ENCODE data around the gene PCSK7. TPM values are rescaled to one million over a fixed set of nuclear protein-coding genes. Genes with fewer than 3 reads are reported as not detected.
A peak's percentile ranks its signal among the peaks of the same experiment; 100 is the strongest.

PCSK7 gene
- total RNA-seq, 1 donor from 2014 or later = 154 TPM

GRCh38 chr11:117255966-117256365 is 24.1 kb upstream of the PCSK7 start:
- no peaks in the 10 kb centered on the region for H3K9me3 Mint-ChIP-seq
- H3K4me3 Mint-ChIP-seq (ENCODE audit: low read depth) = no peak overlapping the region
- H3K27me3 Mint-ChIP-seq (ENCODE audit: low read depth) = no peaks in the 10 kb centered on the region
- peaks cover 3% of the 10 kb centered on the region for H3K4me1 Mint-ChIP-seq (ENCODE audit: low read depth)
- no peak overlapping the region for H3K27ac Mint-ChIP-seq
- H3K36me3 Mint-ChIP-seq (ENCODE audit: low read depth) = peaks cover 16% of the 10 kb centered on the region
- no peak for DNase-seq (ENCODE audit: low spot score)
- intact Hi-C loops (cut with micrococcal nuclease) = no loop called here

GRCh38 chr11:117251506-117251905 is 19.6 kb upstream of the PCSK7 start:
- H3K4me3 Mint-ChIP-seq (ENCODE audit: low read depth) = no peak overlapping the region
- no peak for DNase-seq (ENCODE audit: low spot score)
- H3K36me3 Mint-ChIP-seq (ENCODE audit: low read depth) = peaks cover 30% of the 10 kb centered on the region
- H3K4me1 Mint-ChIP-seq (ENCODE audit: low read depth) = peaks cover 3% of the 10 kb centered on the region
- intact Hi-C loops (cut with micrococcal nuclease) = no loop called here
- H3K9me3 Mint-ChIP-seq = no peaks in the 10 kb centered on the region
- H3K27ac Mint-ChIP-seq = no peak overlapping the region
- H3K27me3 Mint-ChIP-seq (ENCODE audit: low read depth) = no peaks in the 10 kb centered on the region

- DNase-seq (ENCODE audit: low spot score) = no peak
- intact Hi-C loops (cut with micrococcal nuclease) = no loop called here
- H3K27ac Mint-ChIP-seq = no peak overlapping the region
- H3K9me3 Mint-ChIP-seq = no peaks in the 10 kb centered on the region
- H3K4me1 Mint-ChIP-seq (ENCODE audit: low read depth) = no peaks in the 10 kb centered on the region
- no peak overlapping the region for H3K4me3 Mint-ChIP-seq (ENCODE audit: low read depth)
- H3K36me3 Mint-ChIP-seq (ENCODE audit: low read depth) = peaks cover 37% of the 10 kb centered on the region
- H3K27me3 Mint-ChIP-seq (ENCODE audit: low read depth) = no peaks in the 10 kb centered on the region
Observed at GRCh38 chr11:117249571-117249970, 17.7 kb upstream of the PCSK7 start.

- Mint-ChIP-seq H3K4me1 (ENCODE audit: low read depth) (no peaks in the 10 kb centered on the region), H3K27ac (no peak overlapping the region), H3K9me3 (no peaks in the 10 kb centered on the region), H3K36me3 (ENCODE audit: low read depth) (peaks cover 39% of the 10 kb centered on the region), H3K4me3 (ENCODE audit: low read depth) (no peak overlapping the region), H3K27me3 (ENCODE audit: low read depth) (no peaks in the 10 kb centered on the region)
- no peak for DNase-seq (ENCODE audit: low spot score)
- intact Hi-C loops (cut with micrococcal nuclease) = no loop called here
Observed at GRCh38 chr11:117248341-117248740, 16.5 kb upstream of the PCSK7 start.

- H3K4me3 Mint-ChIP-seq (ENCODE audit: low read depth) = no peak overlapping the region
- no peak for DNase-seq (ENCODE audit: low spot score)
- no peak overlapping the region for H3K27ac Mint-ChIP-seq
- no peaks in the 10 kb centered on the region for H3K9me3 Mint-ChIP-seq
- H3K27me3 Mint-ChIP-seq (ENCODE audit: low read depth) = no peaks in the 10 kb centered on the region
- peaks cover 30% of the 10 kb centered on the region for H3K36me3 Mint-ChIP-seq (ENCODE audit: low read depth)
- peaks cover under 1% of the 10 kb centered on the region for H3K4me1 Mint-ChIP-seq (ENCODE audit: low read depth)
- intact Hi-C loops (cut with micrococcal nuclease) = no loop called here
Observed at GRCh38 chr11:117239295-117239694, 7.4 kb upstream of the PCSK7 start.

GRCh38 chr11:117238221-117238620 is 6.3 kb upstream of the PCSK7 start:
- Mint-ChIP-seq H3K36me3 (ENCODE audit: low read depth) (peaks cover 26% of the 10 kb centered on the region), H3K9me3 (no peaks in the 10 kb centered on the region), H3K4me1 (ENCODE audit: low read depth) (peaks cover 11% of the 10 kb centered on the region), H3K4me3 (ENCODE audit: low read depth) (no peak overlapping the region), H3K27ac (no peak overlapping the region), H3K27me3 (ENCODE audit: low read depth) (no peaks in the 10 kb centered on the region)
- intact Hi-C loops (cut with micrococcal nuclease) = no loop called here
- no peak for DNase-seq (ENCODE audit: low spot score)

- peaks cover 31% of the 10 kb centered on the region for H3K4me1 Mint-ChIP-seq (ENCODE audit: low read depth)
- H3K27ac Mint-ChIP-seq = peak overlapping the region; percentile 76
- no peaks in the 10 kb centered on the region for H3K27me3 Mint-ChIP-seq (ENCODE audit: low read depth)
- no peaks in the 10 kb centered on the region for H3K9me3 Mint-ChIP-seq
- intact Hi-C loops (cut with micrococcal nuclease) = loop anchor here (2.0 to 5.0 kb wide), 4 partner anchors 381 to 584 kb away; partner anchors contain the start of genes BUD13 and ZPR1
- peaks cover 30% of the 10 kb centered on the region for H3K36me3 Mint-ChIP-seq (ENCODE audit: low read depth)
- H3K4me3 Mint-ChIP-seq (ENCODE audit: low read depth) = peak overlapping the region; percentile 85
- DNase-seq (ENCODE audit: low spot score) = no peak
Observed at GRCh38 chr11:117232911-117233409, 1.1 kb upstream of the PCSK7 start.

- Mint-ChIP-seq H3K27me3 (ENCODE audit: low read depth) (no peaks in the 10 kb centered on the region), H3K36me3 (ENCODE audit: low read depth) (peaks cover 35% of the 10 kb centered on the region), H3K4me1 (ENCODE audit: low read depth) (peaks cover 31% of the 10 kb centered on the region), H3K27ac (peak within 1 kb of the TSS; percentile 100), H3K9me3 (no peaks in the 10 kb centered on the region), H3K4me3 (ENCODE audit: low read depth) (peak within 1 kb of the TSS; percentile 98)
- DNase-seq (ENCODE audit: low spot score) = peak; percentile 68
- intact Hi-C loops (cut with micrococcal nuclease) = loop anchor here (2.0 to 5.0 kb wide), 4 partner anchors 380 to 585 kb away; partner anchors contain the start of genes BUD13 and ZPR1
Observed at GRCh38 chr11:117232092-117232878, 412 bp upstream of the PCSK7 start, which contains the start of gene RNF214. TSS of gene RNF214 (plus strand) at chr11:117232671. CDS start at chr11:117234273, 1,602 bp downstream.

GRCh38 chr11:117230999-117231841 is 653 bp downstream of the PCSK7 start:
- Mint-ChIP-seq H3K4me3 (ENCODE audit: low read depth) (peak overlapping the region; percentile 95), H3K4me1 (ENCODE audit: low read depth) (peaks cover 40% of the 10 kb centered on the region), H3K9me3 (no peaks in the 10 kb centered on the region), H3K27ac (peak overlapping the region; percentile 97), H3K27me3 (ENCODE audit: low read depth) (no peaks in the 10 kb centered on the region), H3K36me3 (ENCODE audit: low read depth) (peaks cover 40% of the 10 kb centered on the region)
- DNase-seq (ENCODE audit: low spot score) = no peak
- intact Hi-C loops (cut with micrococcal nuclease) = loop anchor here (1.0 to 5.0 kb wide), 5 partner anchors 50 to 586 kb away; partner anchors contain the start of genes CEP164 and ZPR1

- intact Hi-C loops (cut with micrococcal nuclease) = loop anchor here (1.0 to 5.0 kb wide), 5 partner anchors 49 to 587 kb away; partner anchors contain the start of genes CEP164 and ZPR1
- Mint-ChIP-seq H3K4me3 (ENCODE audit: low read depth) (peak overlapping the region; percentile 95), H3K4me1 (ENCODE audit: low read depth) (peaks cover 40% of the 10 kb centered on the region)
Observed at GRCh38 chr11:117230286-117230961, 1.4 kb downstream of the PCSK7 start.

GRCh38 chr11:117229931-117230285 is 2.0 kb downstream of the PCSK7 start:
- Mint-ChIP-seq H3K36me3 (ENCODE audit: low read depth) (peaks cover 50% of the 10 kb centered on the region), H3K27ac (peak overlapping the region; percentile 97), H3K4me1 (ENCODE audit: low read depth) (peaks cover 40% of the 10 kb centered on the region), H3K9me3 (no peaks in the 10 kb centered on the region), H3K27me3 (ENCODE audit: low read depth) (no peaks in the 10 kb centered on the region), H3K4me3 (ENCODE audit: low read depth) (peak overlapping the region; percentile 95)
- DNase-seq (ENCODE audit: low spot score) = no peak
- intact Hi-C loops (cut with micrococcal nuclease) = loop anchor here (1.0 to 5.0 kb wide), 5 partner anchors 49 to 587 kb away; partner anchors contain the start of genes CEP164 and ZPR1

More at GRCh38 chr11:117230286-117230961, 1.4 kb downstream of the PCSK7 start:
- H3K27me3 Mint-ChIP-seq (ENCODE audit: low read depth) = no peaks in the 10 kb centered on the region
- no peaks in the 10 kb centered on the region for H3K9me3 Mint-ChIP-seq
- DNase-seq (ENCODE audit: low spot score) = peak; percentile 48
- peaks cover 45% of the 10 kb centered on the region for H3K36me3 Mint-ChIP-seq (ENCODE audit: low read depth)
- peak overlapping the region; percentile 97 for H3K27ac Mint-ChIP-seq

- no peak for DNase-seq (ENCODE audit: low spot score)
- H3K27ac Mint-ChIP-seq = peak overlapping the region; percentile 97
- H3K4me1 Mint-ChIP-seq (ENCODE audit: low read depth) = peaks cover 40% of the 10 kb centered on the region
- no peaks in the 10 kb centered on the region for H3K9me3 Mint-ChIP-seq
- peaks cover 55% of the 10 kb centered on the region for H3K36me3 Mint-ChIP-seq (ENCODE audit: low read depth)
- H3K4me3 Mint-ChIP-seq (ENCODE audit: low read depth) = peak overlapping the region; percentile 95
- intact Hi-C loops (cut with micrococcal nuclease) = no loop called here
- H3K27me3 Mint-ChIP-seq (ENCODE audit: low read depth) = no peaks in the 10 kb centered on the region
Observed at GRCh38 chr11:117229411-117229810, 2.5 kb downstream of the PCSK7 start.
